HT-29 (cell line): ENCODE data around the gene LUC7L3. TPM values are rescaled to one million over a fixed set of nuclear protein-coding genes. Genes with fewer than 3 reads are reported as not detected.

ENCODE experiments used
- DNase-seq: peaks from one replicate; pipeline ENCODE4 v3.0.0-alpha.2; 2015; ENCODE audit warnings: low spot score
- total RNA-seq: library from RNA; depleted of rRNA; stranded (reverse); fragments of >200 nt; shearing (Covaris generic); gene quantifications from 2 replicates; pipeline ENCODE4 v1.2.3, GENCODE V29; 2014

LUC7L3 gene
- total RNA-seq, 1 experiment from 2014 or later = 50.4 TPM

GRCh38 chr17:50685691-50686493 is 33.5 kb upstream of the LUC7L3 start:
- DNase-seq = no peak

GRCh38 chr17:50686494-50687199 is 32.8 kb upstream of the LUC7L3 start:
- DNase-seq = peak; percentile 93

- no peak for DNase-seq
Measured at GRCh38 chr17:50687200-50688066, 32.0 kb upstream of the LUC7L3 start.

GRCh38 chr17:50688245-50688644 is 31.2 kb upstream of the LUC7L3 start:
- no peak for DNase-seq

- no peak for DNase-seq
Measured at GRCh38 chr17:50689251-50689650, 30.2 kb upstream of the LUC7L3 start.

GRCh38 chr17:50689956-50690886 is 29.2 kb upstream of the LUC7L3 start:
- no peak for DNase-seq

- DNase-seq = no peak
Measured at GRCh38 chr17:50690887-50691549, 28.4 kb upstream of the LUC7L3 start.

GRCh38 chr17:50691550-50692447 is 27.6 kb upstream of the LUC7L3 start:
- no peak for DNase-seq

GRCh38 chr17:50692448-50693035 is 26.9 kb upstream of the LUC7L3 start:
- no peak for DNase-seq

GRCh38 chr17:50693036-50693682 is 26.2 kb upstream of the LUC7L3 start:
- DNase-seq = peak; percentile 78

GRCh38 chr17:50696365-50696879 is 23.0 kb upstream of the LUC7L3 start:
- DNase-seq = no peak

- DNase-seq = peak; percentile 66
Measured at GRCh38 chr17:50697062-50697461, 22.3 kb upstream of the LUC7L3 start.

GRCh38 chr17:50697663-50698272 is 21.6 kb upstream of the LUC7L3 start:
- DNase-seq = no peak

GRCh38 chr17:50699410-50699809 is 20.0 kb upstream of the LUC7L3 start:
- DNase-seq = no peak

GRCh38 chr17:50703162-50703561 is 16.2 kb upstream of the LUC7L3 start:
- DNase-seq = no peak

- peak; percentile 94 for DNase-seq
Measured at GRCh38 chr17:50707289-50708049, 11.9 kb upstream of the LUC7L3 start, which contains the start of gene ANKRD40. Gene ANKRD40 (minus strand): TSS chr17:50707914. CDS start chr17:50707654, 260 bp downstream.
